ENCODE measurements around the gene CILP2.

The CILP2 gene

GRCh38 chr19:19579533-19580361, 41.7 kb downstream of the CILP2 start:
- TF ChIP-seq ZBTB7A (tag by site-specific recombination; IDR thresholded peaks at IDR 0.05; ENCODE audit: low read depth) (no peak), ZNF133 (tag by site-specific recombination; IDR thresholded peaks at IDR 0.05) (no peak), ZNF701 (tag by site-specific recombination; IDR thresholded peaks at IDR 0.05) (no peak), ZNF37A (tag by site-specific recombination; IDR thresholded peaks at IDR 0.05) (no peak), ZFP37 (tag by site-specific recombination; IDR thresholded peaks at IDR 0.05) (no peak), EGR2 (tag by site-specific recombination; IDR thresholded peaks at IDR 0.05; ENCODE audit: low read depth) (no peak), KLF8 (tag by site-specific recombination; IDR thresholded peaks at IDR 0.05) (no peak), ZNF274 (IDR thresholded peaks at IDR 0.05; ENCODE audit: low read length) (no peak), ZNF274 (tag by site-specific recombination; IDR thresholded peaks at IDR 0.05; ENCODE audit: borderline replicate concordance) (no peak), ZNF140 (tag by site-specific recombination; IDR thresholded peaks at IDR 0.05) (no peak), ZNF529 (tag by site-specific recombination; IDR thresholded peaks at IDR 0.05; ENCODE audit: insufficient replicate concordance) (no peak), REPIN1 (tag by site-specific recombination; IDR thresholded peaks at IDR 0.05; ENCODE audit: low read depth) (no peak), ZNF138 (tag by site-specific recombination; IDR thresholded peaks at IDR 0.05; ENCODE audit: borderline replicate concordance) (no peak), ZNF433 (tag by site-specific recombination; IDR thresholded peaks at IDR 0.05; ENCODE audit: low read depth) (no peak), TSHZ1 (tag by site-specific recombination; IDR thresholded peaks at IDR 0.05; ENCODE audit: borderline replicate concordance) (no peak), ZNF621 (tag by site-specific recombination; IDR thresholded peaks at IDR 0.05) (no peak), SP2 (tag by site-specific recombination; IDR thresholded peaks at IDR 0.05) (no peak), ZNF174 (tag by site-specific recombination; IDR thresholded peaks at IDR 0.05) (no peak), GLIS1 (tag by site-specific recombination; IDR thresholded peaks at IDR 0.05) (no peak), TRIM28 (IDR thresholded peaks at IDR 0.05; ENCODE audit: borderline replicate concordance, low read length) (no peak), PRDM6 (tag by site-specific recombination; IDR thresholded peaks at IDR 0.05) (no peak)
- Histone ChIP-seq H3K36me3 (ENCODE audit: control insufficient read depth in 2 of 2, insufficient read depth in 1 of 2, low read length in 2 of 2) (no peaks in the 10 kb centered on the region), H3K4me3 (ENCODE audit: low read depth, low read length) (no peak overlapping the region), H3K27ac (ENCODE audit: extremely low read depth, low read depth, low read length) (no peak overlapping the region), H3K4me1 (ENCODE audit: control insufficient read depth, insufficient read depth, low read length) (no peaks in the 10 kb centered on the region), H3K9me3 (ENCODE audit: control insufficient read depth, insufficient read depth, low read depth, low read length) (no peaks in the 10 kb centered on the region)
- ChIA-PET POLR2A (no interaction called here), CTCF (no interaction called here)

GRCh38 chr19:19580418-19580817, 42.4 kb downstream of the CILP2 start:
- H3K27ac ChIP-seq (ENCODE audit: extremely low read depth, low read depth, low read length) = no peak overlapping the region
- no peak for TF ChIP-seq ZNF707 (tag by site-specific recombination; IDR thresholded peaks at IDR 0.05)
- no peak for TF ChIP-seq CTCF (tag by site-specific recombination; IDR thresholded peaks at IDR 0.05)
- TF ChIP-seq ZBTB8A (tag by site-specific recombination; IDR thresholded peaks at IDR 0.05) = no peak
- no peak for TF ChIP-seq ZNF529 (tag by site-specific recombination; IDR thresholded peaks at IDR 0.05; ENCODE audit: insufficient replicate concordance)
- TF ChIP-seq ZNF302 (tag by site-specific recombination; IDR thresholded peaks at IDR 0.05; ENCODE audit: low read depth) = no peak
- TF ChIP-seq ZNF843 (tag by site-specific recombination; IDR thresholded peaks at IDR 0.05) = no peak
- no peak for TF ChIP-seq ZNF266 (tag by site-specific recombination; IDR thresholded peaks at IDR 0.05; ENCODE audit: low read depth)
- TF ChIP-seq ZNF362 (tag by site-specific recombination; IDR thresholded peaks at IDR 0.05) = no peak
- no peak for TF ChIP-seq ZNF548 (tag by site-specific recombination; IDR thresholded peaks at IDR 0.05)
- no peak for TF ChIP-seq ZNF664 (tag by site-specific recombination; IDR thresholded peaks at IDR 0.05)

More at GRCh38 chr19:19580418-19580817, 42.4 kb downstream of the CILP2 start:
- Histone ChIP-seq H3K9me3 (ENCODE audit: control insufficient read depth, insufficient read depth, low read depth, low read length) (no peaks in the 10 kb centered on the region), H3K4me3 (ENCODE audit: low read depth, low read length) (no peak overlapping the region), H3K4me1 (ENCODE audit: control insufficient read depth, insufficient read depth, low read length) (no peaks in the 10 kb centered on the region), H3K36me3 (ENCODE audit: control insufficient read depth in 2 of 2, insufficient read depth in 1 of 2, low read length in 2 of 2) (no peaks in the 10 kb centered on the region)
- CTCF ChIA-PET = no interaction called here
- POLR2A ChIA-PET = no interaction called here
